ENCODE data around the gene ACTR5. TPM values are rescaled to one million over a fixed set of nuclear protein-coding genes. Genes with fewer than 3 reads are reported as not detected.

Gene ACTR5
- total RNA-seq, 1 experiment from 2014 or later: 14.1 TPM

DNA sequence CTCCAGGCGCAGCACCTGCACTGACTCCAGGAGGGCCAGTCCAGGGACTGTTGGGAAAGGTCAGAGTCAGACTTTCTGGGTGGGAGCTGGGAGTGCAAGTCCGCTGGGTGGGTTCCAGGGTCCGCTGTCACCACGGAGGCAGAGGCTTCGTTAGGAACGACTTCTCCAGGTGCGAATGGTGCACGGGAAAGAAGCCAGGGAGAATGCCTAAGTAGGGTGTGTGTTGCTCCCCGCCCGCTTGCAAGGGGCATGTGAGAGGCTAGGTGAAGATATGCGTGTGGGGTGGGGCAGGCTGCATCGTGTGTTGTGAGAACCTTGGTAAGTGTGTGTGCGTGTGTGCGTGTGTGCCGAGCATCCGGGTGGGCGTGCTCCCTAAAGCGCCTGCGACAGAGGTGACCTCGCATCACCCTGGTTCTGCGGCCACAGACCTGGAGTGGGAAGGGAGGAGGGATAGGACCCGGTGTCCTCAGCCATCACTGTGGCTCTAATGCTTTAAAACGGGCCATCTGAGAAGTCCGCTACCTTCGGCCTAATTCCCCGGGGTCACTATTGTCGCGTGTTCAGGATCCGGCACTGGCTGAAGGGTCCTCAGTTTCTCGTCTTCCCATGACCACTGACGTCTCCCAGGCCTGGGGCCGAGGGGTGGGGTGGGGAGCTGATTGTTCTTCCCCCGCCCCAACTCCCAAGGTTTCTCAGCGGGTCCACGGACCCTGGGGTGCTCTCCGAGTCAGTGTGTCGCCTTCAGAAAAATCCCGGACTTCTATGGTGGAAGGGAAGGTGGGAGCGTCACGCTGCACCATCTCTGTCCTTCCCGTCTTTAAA lies 17.9 kb upstream of the ACTR5 start:
- Mint-ChIP-seq H3K4me3 (peak overlapping the region; percentile 31 to 78; a peak in 4 of 5 replicates), H3K36me3 (ENCODE audit: insufficient read depth in 1 of 3, low read depth in 3 of 3) (peaks cover 0 to 2% (median 0%) of the 10 kb centered on the region in 3 experiments; a peak in 1 of 7 replicates), H3K4me1 (peaks cover 50 to 59% of the 10 kb centered on the region in 2 experiments), H3K27me3 (ENCODE audit: low read depth) (peaks cover 99% of the 10 kb centered on the region), H3K27ac (no peak overlapping the region), H3K9me3 (peaks cover 4 to 10% of the 10 kb centered on the region in 2 experiments; a peak in 4 of 5 replicates)
- Histone ChIP-seq H2AK5ac (ENCODE audit: insufficient read length, low read length) (no peak overlapping the region), H3K18ac (ENCODE audit: insufficient read length, low read depth, low read length) (no peak overlapping the region), H3K14ac (ENCODE audit: insufficient read depth, low read length) (no peak overlapping the region), H3K4ac (ENCODE audit: low read depth, low read length) (no peak overlapping the region), H3T11ph (ENCODE audit: low read length) (no peak overlapping the region), H2BK15ac (ENCODE audit: low read depth, low read length) (no peak overlapping the region), H4K20me1 (ENCODE audit: control insufficient read depth, insufficient read depth, insufficient read length) (no peaks in the 10 kb centered on the region), H3K4me1 (ENCODE audit: insufficient read depth, low read length) (peaks cover 9% of the 10 kb centered on the region; the same call in 1 of the 2 replicates), H2BK120ac (ENCODE audit: low read depth, low read length, poor library complexity, severe bottlenecking) (no peak overlapping the region), H3K79me1 (ENCODE audit: insufficient read depth, low read depth, low read length, poor library complexity, severe bottlenecking) (no peaks in the 10 kb centered on the region), H3K9me3 (ENCODE audit: control insufficient read depth, low read depth, low read length) (no peaks in the 10 kb centered on the region), H3K56ac (ENCODE audit: insufficient read length, low read depth, low read length) (no peak overlapping the region), H4K5ac (ENCODE audit: insufficient read length, low read depth, low read length) (no peak overlapping the region), H3K4me2 (ENCODE audit: insufficient read depth, insufficient read length, low read length) (peak overlapping the region; percentile 67), H3K27me3 (ENCODE audit: insufficient read depth, low read length) (peaks cover 52% of the 10 kb centered on the region), H3K79me2 (ENCODE audit: insufficient read depth, low read length) (0 out of 2 replicates have a peak, but pooled peaks cover 3% of the 10 kb centered on the region), H2AFZ (ENCODE audit: low read length) (no peak overlapping the region), H2BK5ac (ENCODE audit: insufficient read length, low read length) (no peak overlapping the region), H3K23ac (ENCODE audit: insufficient read length, low read depth, low read length) (no peak overlapping the region), H2BK12ac (ENCODE audit: insufficient read length, low read depth, low read length) (no peak overlapping the region), H3K27ac (ENCODE audit: insufficient read length, low read depth, low read length) (no peak overlapping the region), H4K8ac (replicated peaks; ENCODE audit: insufficient read length, low read depth, low read length) (no peak overlapping the region), H4K91ac (ENCODE audit: insufficient read length, low read depth, low read length) (no peak overlapping the region), H2BK20ac (ENCODE audit: low read depth, low read length, poor library complexity, severe bottlenecking) (no peak overlapping the region), H3K23me2 (ENCODE audit: insufficient read length, low read depth, low read length, poor library complexity, severe bottlenecking) (peaks cover 21% of the 10 kb centered on the region), H3K9ac (ENCODE audit: extremely low read depth, insufficient read length, low read length) (no peak overlapping the region)
- WGBS (ENCODE audit: extremely low coverage, insufficient read length, low lambda C conversion rate): no CpG with 5 or more reads among the region's 41 CpGs
- no peak for TF ChIP-seq CTCF (conservative IDR thresholded peaks at IDR 0.05)
- DNase-seq: no peak

All from H9 (cell line).